Measurements from ENCODE around the gene OST4.

OST4 gene

DNA sequence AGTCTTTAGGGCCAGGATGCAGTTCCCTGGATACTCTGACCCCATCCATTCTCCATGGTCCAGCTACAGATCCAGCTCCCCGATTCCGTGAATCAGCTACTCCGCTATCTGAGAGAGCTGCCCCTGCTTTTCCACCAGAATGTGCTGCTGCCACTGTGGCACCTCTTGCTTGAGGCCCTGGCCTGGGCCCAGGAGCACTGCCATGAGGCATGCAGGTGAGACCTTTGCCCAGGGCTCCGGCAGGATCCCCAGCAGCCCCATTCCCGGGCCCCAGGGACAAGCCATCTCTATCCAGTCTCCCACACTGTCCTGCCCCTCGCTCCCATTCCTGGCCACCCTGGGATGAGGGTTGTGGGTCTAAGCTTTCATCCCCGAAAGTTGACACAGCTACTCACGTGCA is 31.2 kb downstream of the OST4 start:
- no peaks in the 10 kb centered on the region for H3K9me2 ChIP-seq (ENCODE audit: low read depth, low read length)
- H3K4me2 ChIP-seq (ENCODE audit: low read length) = no peak overlapping the region

DNA sequence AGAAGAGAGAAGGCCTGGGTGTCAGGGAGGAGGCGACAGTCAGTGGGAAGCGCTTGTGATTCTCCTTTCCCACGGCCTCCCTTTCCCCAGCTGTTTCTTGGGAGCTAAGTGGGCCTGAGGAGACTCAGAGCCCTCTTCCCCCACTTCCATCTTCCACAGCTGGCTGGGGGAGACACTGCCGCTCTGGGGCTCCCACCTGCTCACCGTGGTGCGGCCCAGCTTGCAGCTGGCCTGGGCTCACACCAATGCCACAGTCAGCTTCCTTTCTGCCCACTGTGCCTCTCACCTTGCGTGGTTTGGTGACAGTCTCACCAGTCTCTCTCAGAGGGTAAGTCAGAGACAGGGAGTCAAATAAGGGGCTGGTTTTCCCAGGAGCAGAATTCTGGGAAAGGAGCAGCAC is 31.6 kb downstream of the OST4 start:
- H3F3A ChIP-seq (ENCODE audit: insufficient read depth, low read length) = no peaks in the 10 kb centered on the region
- no peak overlapping the region for H3K9ac ChIP-seq (ENCODE audit: low read length)
- no peaks in the 10 kb centered on the region for H4K20me1 ChIP-seq (ENCODE audit: insufficient read depth, low read length)
- no peaks in the 10 kb centered on the region for H3K9me2 ChIP-seq (ENCODE audit: low read depth, low read length)
- H3K79me2 ChIP-seq (ENCODE audit: insufficient read depth, low read length) = no peaks in the 10 kb centered on the region
- H3K27ac ChIP-seq (ENCODE audit: low read depth, low read length, poor library complexity, severe bottlenecking) = no peak overlapping the region
- H2AFZ ChIP-seq (ENCODE audit: low read length) = no peak overlapping the region
- no peak overlapping the region for H3K4me2 ChIP-seq (ENCODE audit: low read length)
- H3K4me3 ChIP-seq (ENCODE audit: low read depth, low read length, poor library complexity, severe bottlenecking) = no peak overlapping the region
- no peak for TF ChIP-seq EZH2 (IDR thresholded peaks at IDR 0.05; ENCODE audit: borderline replicate concordance, low read length)
- TF ChIP-seq CTCF (IDR thresholded peaks at IDR 0.05; ENCODE audit: low read length) = no peak
- H3K36me3 ChIP-seq (ENCODE audit: insufficient read depth, low read length) = peaks cover 79% of the 10 kb centered on the region
- no peaks in the 10 kb centered on the region for H3K27me3 ChIP-seq (ENCODE audit: insufficient read depth, low read length)
- no peaks in the 10 kb centered on the region for H3K9me3 ChIP-seq (ENCODE audit: low read length)
- H3K4me1 ChIP-seq (ENCODE audit: insufficient read depth, low read length, severe bottlenecking) = peaks cover 12% of the 10 kb centered on the region

More for the DNA sequence above, 31.2 kb downstream of the OST4 start:
- Histone ChIP-seq H3K36me3 (ENCODE audit: insufficient read depth, low read length) (peaks cover 75% of the 10 kb centered on the region), H4K20me1 (ENCODE audit: insufficient read depth, low read length) (no peaks in the 10 kb centered on the region), H3K27ac (ENCODE audit: low read depth, low read length, poor library complexity, severe bottlenecking) (no peak overlapping the region), H2AFZ (ENCODE audit: low read length) (no peak overlapping the region), H3K4me1 (ENCODE audit: insufficient read depth, low read length, severe bottlenecking) (peaks cover 12% of the 10 kb centered on the region), H3K27me3 (ENCODE audit: insufficient read depth, low read length) (no peaks in the 10 kb centered on the region), H3K9ac (ENCODE audit: low read length) (no peak overlapping the region), H3K4me3 (ENCODE audit: low read depth, low read length, poor library complexity, severe bottlenecking) (no peak overlapping the region), H3K79me2 (ENCODE audit: insufficient read depth, low read length) (no peaks in the 10 kb centered on the region), H3F3A (ENCODE audit: insufficient read depth, low read length) (no peaks in the 10 kb centered on the region), H3K9me3 (ENCODE audit: low read length) (no peaks in the 10 kb centered on the region)
- no peak for TF ChIP-seq EZH2 (IDR thresholded peaks at IDR 0.05; ENCODE audit: borderline replicate concordance, low read length)

DNA sequence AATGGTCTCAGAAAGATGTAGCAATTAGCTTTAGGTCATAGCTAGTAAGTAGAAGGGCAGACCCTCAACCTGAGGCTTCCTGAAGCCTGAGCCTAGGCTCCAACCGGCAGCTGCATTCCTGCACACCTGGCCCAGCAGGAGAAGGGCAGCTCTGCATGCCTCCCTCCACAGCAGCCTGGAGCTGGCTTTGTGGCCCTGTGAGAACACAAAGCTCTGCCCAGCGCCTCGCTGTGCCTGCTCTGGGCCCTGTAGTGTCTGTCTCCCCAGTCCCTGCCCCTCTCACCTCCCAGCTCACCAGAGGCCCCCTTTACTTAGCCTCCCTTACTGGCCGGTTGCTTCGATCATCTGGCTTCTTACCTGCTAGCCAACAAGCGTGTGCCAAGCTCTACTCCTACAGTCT is 32.0 kb downstream of the OST4 start:
- H3K4me3 ChIP-seq (ENCODE audit: low read depth, low read length, poor library complexity, severe bottlenecking) = no peak overlapping the region
- no peak for TF ChIP-seq CTCF (IDR thresholded peaks at IDR 0.05; ENCODE audit: low read length)
- TF ChIP-seq EZH2 (IDR thresholded peaks at IDR 0.05; ENCODE audit: borderline replicate concordance, low read length) = no peak
- no peak overlapping the region for H3K4me2 ChIP-seq (ENCODE audit: low read length)
- no peaks in the 10 kb centered on the region for H4K20me1 ChIP-seq (ENCODE audit: insufficient read depth, low read length)
- peaks cover 81% of the 10 kb centered on the region for H3K36me3 ChIP-seq (ENCODE audit: insufficient read depth, low read length)
- no peaks in the 10 kb centered on the region for H3K79me2 ChIP-seq (ENCODE audit: insufficient read depth, low read length)
- no peaks in the 10 kb centered on the region for H3K9me3 ChIP-seq (ENCODE audit: low read length)
- H3K4me1 ChIP-seq (ENCODE audit: insufficient read depth, low read length, severe bottlenecking) = peaks cover 12% of the 10 kb centered on the region
- no peaks in the 10 kb centered on the region for H3K27me3 ChIP-seq (ENCODE audit: insufficient read depth, low read length)
- no peak overlapping the region for H3K27ac ChIP-seq (ENCODE audit: low read depth, low read length, poor library complexity, severe bottlenecking)
- no peaks in the 10 kb centered on the region for H3K9me2 ChIP-seq (ENCODE audit: low read depth, low read length)
- no peak overlapping the region for H2AFZ ChIP-seq (ENCODE audit: low read length)
- H3F3A ChIP-seq (ENCODE audit: insufficient read depth, low read length) = no peaks in the 10 kb centered on the region
- H3K9ac ChIP-seq (ENCODE audit: low read length) = no peak overlapping the region

DNA sequence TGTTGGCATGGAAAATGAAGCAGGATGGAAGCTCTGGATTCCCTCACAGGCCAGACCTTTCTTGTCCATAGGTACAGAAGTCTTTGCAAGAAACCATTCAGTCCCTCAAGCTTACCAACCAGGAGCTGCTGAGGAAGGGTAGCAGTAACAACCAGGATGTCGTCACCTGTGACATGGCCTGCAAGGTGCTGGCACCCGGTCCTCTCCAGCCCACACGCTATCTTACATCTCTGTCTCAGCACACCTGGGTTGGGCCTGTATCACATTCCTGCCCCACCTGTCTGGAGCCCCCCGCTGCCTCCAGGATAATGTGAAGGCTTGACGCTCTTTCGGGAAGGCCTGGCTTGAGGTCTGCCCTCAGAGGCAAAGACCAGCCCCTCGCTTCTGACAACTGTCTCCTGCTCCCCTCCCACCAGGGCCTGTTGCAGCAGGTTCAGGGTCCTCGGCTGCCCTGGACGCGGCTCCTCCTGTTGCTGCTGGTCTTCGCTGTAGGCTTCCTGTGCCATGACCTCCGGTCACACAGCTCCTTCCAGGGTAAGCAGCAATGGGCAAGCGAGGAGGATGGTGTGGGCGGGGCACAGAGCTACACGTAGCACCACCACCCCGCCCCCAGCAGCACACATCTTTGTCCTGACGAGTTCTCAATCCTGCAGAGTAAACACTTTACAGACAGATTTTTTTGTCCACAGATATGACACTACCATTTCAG is 32.7 kb downstream of the OST4 start:
- no peaks in the 10 kb centered on the region for H3F3A ChIP-seq (ENCODE audit: insufficient read depth, low read length)
- H4K20me1 ChIP-seq (ENCODE audit: insufficient read depth, low read length) = no peaks in the 10 kb centered on the region
- no peaks in the 10 kb centered on the region for H3K27me3 ChIP-seq (ENCODE audit: insufficient read depth, low read length)
- H3K4me3 ChIP-seq (ENCODE audit: low read depth, low read length, poor library complexity, severe bottlenecking) = no peak overlapping the region
- TF ChIP-seq EZH2 (IDR thresholded peaks at IDR 0.05; ENCODE audit: borderline replicate concordance, low read length) (no peak), CTCF (IDR thresholded peaks at IDR 0.05; ENCODE audit: low read length) (no peak)
- H2AFZ ChIP-seq (ENCODE audit: low read length) = no peak overlapping the region
- H3K79me2 ChIP-seq (ENCODE audit: insufficient read depth, low read length) = no peaks in the 10 kb centered on the region
- H3K4me1 ChIP-seq (ENCODE audit: insufficient read depth, low read length, severe bottlenecking) = peaks cover 18% of the 10 kb centered on the region
- H3K4me2 ChIP-seq (ENCODE audit: low read length) = no peak overlapping the region
- no peak overlapping the region for H3K9ac ChIP-seq (ENCODE audit: low read length)
- H3K9me3 ChIP-seq (ENCODE audit: low read length) = no peaks in the 10 kb centered on the region
- no peaks in the 10 kb centered on the region for H3K9me2 ChIP-seq (ENCODE audit: low read depth, low read length)
- no peak overlapping the region for H3K27ac ChIP-seq (ENCODE audit: low read depth, low read length, poor library complexity, severe bottlenecking)
- peaks cover 81% of the 10 kb centered on the region for H3K36me3 ChIP-seq (ENCODE audit: insufficient read depth, low read length)

All from OCI-LY1 (cell line).